ENCODE measurements around the gene KCNH1. TPM values are rescaled to one million over a fixed set of nuclear protein-coding genes. Genes with fewer than 3 reads are reported as not detected.

KCNH1 gene
- total and polyA plus RNA-seq, 9 of the 15 experiments (the other 6 are each of a cell fraction or from before 2014, with no cell fraction given), result not detected

GRCh38 chr1:210822241-210822640, 311.7 kb downstream of the KCNH1 start:
- H3K36me3 ChIP-seq (ENCODE audit: control insufficient read depth, insufficient read depth, low read length), result no peaks in the 10 kb centered on the region
- BruUV-seq (replicated peaks), result no TSS peak
- WGBS (ENCODE audit: insufficient coverage, low coverage, missing lambda C conversion rate), result 0% methylated on average over 2 of the region's 2 CpGs
- no peak overlapping the region for H3K4me3 ChIP-seq
- no peak for ATAC-seq
- ChIA-PET CTCF (ENCODE audit: low intra/inter-chr PET ratio) (no interaction called here), POLR2A (no interaction called here)
- no peaks in the 10 kb centered on the region for H3K27me3 ChIP-seq (ENCODE audit: control insufficient read depth in 2 of 2, insufficient read depth in 2 of 2, low read length in 2 of 2)
- no peak overlapping the region for H2AFZ ChIP-seq (ENCODE audit: low read depth, low read length)
- H3K9me3 ChIP-seq (replicated peaks; ENCODE audit: control insufficient read depth, insufficient read depth, low read depth, low read length), result no peaks in the 10 kb centered on the region
- no peak overlapping the region for H3K9ac ChIP-seq (ENCODE audit: insufficient read depth in 1 of 2, low read depth in 2 of 2, low read length in 2 of 2)
- H3K27ac ChIP-seq (ENCODE audit: extremely low read depth, low read depth, low read length), result no peak overlapping the region
- intact Hi-C loops (cut with micrococcal nuclease) (no loop called here), in situ Hi-C loops (cut with MboI) (no loop called here)
- no peak for FAIRE-seq
- TF ChIP-seq, protein P1, sequence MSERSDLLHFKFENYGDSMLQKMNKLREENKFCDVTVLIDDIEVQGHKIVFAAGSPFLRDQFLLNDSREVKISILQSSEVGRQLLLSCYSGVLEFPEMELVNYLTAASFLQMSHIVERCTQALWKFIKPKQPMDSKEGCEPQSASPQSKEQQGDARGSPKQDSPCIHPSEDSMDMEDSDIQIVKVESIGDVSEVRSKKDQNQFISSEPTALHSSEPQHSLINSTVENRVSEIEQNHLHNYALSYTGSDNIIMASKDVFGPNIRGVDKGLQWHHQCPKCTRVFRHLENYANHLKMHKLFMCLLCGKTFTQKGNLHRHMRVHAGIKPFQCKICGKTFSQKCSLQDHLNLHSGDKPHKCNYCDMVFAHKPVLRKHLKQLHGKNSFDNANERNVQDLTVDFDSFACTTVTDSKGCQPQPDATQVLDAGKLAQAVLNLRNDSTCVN (CRISPR knock-in tag; IDR thresholded peaks at IDR 0.05), result no peak
- H3K4me1 ChIP-seq (replicated peaks in 1 of 2; ENCODE audit: control insufficient read depth in 2 of 2, insufficient read depth in 2 of 2, low read length in 2 of 2), result no peaks in the 10 kb centered on the region
- H3K79me2 ChIP-seq (ENCODE audit: control insufficient read depth, insufficient read depth, low read length), result no peaks in the 10 kb centered on the region
- no peaks in the 10 kb centered on the region for H3K9me1 ChIP-seq (ENCODE audit: control insufficient read depth, insufficient read depth, low read length)
- H4K20me1 ChIP-seq (replicated peaks; ENCODE audit: control insufficient read depth, insufficient read depth, low read length), result no peaks in the 10 kb centered on the region
- no peak for DNase-seq (ENCODE audit: extremely low read depth in 1 of 4, low spot score in 3 of 4)
- no peak overlapping the region for H3K4me2 ChIP-seq (ENCODE audit: insufficient read depth, low read length)

GRCh38 chr1:210821615-210822014, 312.3 kb downstream of the KCNH1 start:
- FAIRE-seq (no peak), DNase-seq (ENCODE audit: extremely low read depth in 1 of 4, low spot score in 3 of 4) (no peak), ATAC-seq (no peak)
- H3K4me1 ChIP-seq (replicated peaks in 1 of 2; ENCODE audit: control insufficient read depth in 2 of 2, insufficient read depth in 2 of 2, low read length in 2 of 2), result no peaks in the 10 kb centered on the region
- H3K79me2 ChIP-seq (ENCODE audit: control insufficient read depth, insufficient read depth, low read length), result no peaks in the 10 kb centered on the region
- no peak overlapping the region for H3K9ac ChIP-seq (ENCODE audit: insufficient read depth in 1 of 2, low read depth in 2 of 2, low read length in 2 of 2)
- CTCF ChIA-PET (ENCODE audit: low intra/inter-chr PET ratio), result no interaction called here
- H2AFZ ChIP-seq (ENCODE audit: low read depth, low read length), result no peak overlapping the region
- H4K20me1 ChIP-seq (replicated peaks; ENCODE audit: control insufficient read depth, insufficient read depth, low read length), result no peaks in the 10 kb centered on the region
- no peak overlapping the region for H3K4me3 ChIP-seq
- no peaks in the 10 kb centered on the region for H3K9me1 ChIP-seq (ENCODE audit: control insufficient read depth, insufficient read depth, low read length)
- H3K4me2 ChIP-seq (ENCODE audit: insufficient read depth, low read length), result no peak overlapping the region
- intact Hi-C loops (cut with micrococcal nuclease) (no loop called here), in situ Hi-C loops (cut with MboI) (no loop called here)
- no peaks in the 10 kb centered on the region for H3K36me3 ChIP-seq (ENCODE audit: control insufficient read depth, insufficient read depth, low read length)
- BruUV-seq (replicated peaks), result no TSS peak
- no peaks in the 10 kb centered on the region for H3K27me3 ChIP-seq (ENCODE audit: control insufficient read depth in 2 of 2, insufficient read depth in 2 of 2, low read length in 2 of 2)
- no peak overlapping the region for H3K27ac ChIP-seq (ENCODE audit: extremely low read depth, low read depth, low read length)
- 0% methylated on average over 3 of the region's 3 CpGs for WGBS (ENCODE audit: insufficient coverage, low coverage, missing lambda C conversion rate)
- H3K9me3 ChIP-seq (replicated peaks; ENCODE audit: control insufficient read depth, insufficient read depth, low read depth, low read length), result no peaks in the 10 kb centered on the region
- POLR2A ChIA-PET, result interaction anchor here (0.7 kb wide), 1 partner anchor 10 kb away, joined by 3 read pairs; no protein-coding TSS in a partner anchor
- TF ChIP-seq GTF2F1 (IDR thresholded peaks at IDR 0.05; ENCODE audit: low read depth, low read length) (no peak), SMARCE1 (IDR thresholded peaks at IDR 0.05) (no peak), XRCC3 (IDR thresholded peaks at IDR 0.05) (no peak), CAMTA2 (CRISPR knock-in tag; conservative IDR thresholded peaks at IDR 0.05) (no peak), ZBTB34 (CRISPR knock-in tag; IDR thresholded peaks at IDR 0.05) (no peak), CHD4 (IDR thresholded peaks at IDR 0.05; ENCODE audit: insufficient read depth, insufficient replicate concordance, low read depth, low read length, poor library complexity, severe bottlenecking) (no peak), ZNF143 (CRISPR knock-in tag; IDR thresholded peaks at IDR 0.05) (no peak), TEAD1 (CRISPR knock-in tag; IDR thresholded peaks at IDR 0.05) (no peak), ILK (tag; IDR thresholded peaks at IDR 0.05; ENCODE audit: borderline replicate concordance, low read depth) (no peak), ZKSCAN3 (CRISPR knock-in tag; IDR thresholded peaks at IDR 0.05) (no peak), C11orf30 (IDR thresholded peaks at IDR 0.05; ENCODE audit: low read depth) (no peak)
- TF ChIP-seq, protein P2, sequence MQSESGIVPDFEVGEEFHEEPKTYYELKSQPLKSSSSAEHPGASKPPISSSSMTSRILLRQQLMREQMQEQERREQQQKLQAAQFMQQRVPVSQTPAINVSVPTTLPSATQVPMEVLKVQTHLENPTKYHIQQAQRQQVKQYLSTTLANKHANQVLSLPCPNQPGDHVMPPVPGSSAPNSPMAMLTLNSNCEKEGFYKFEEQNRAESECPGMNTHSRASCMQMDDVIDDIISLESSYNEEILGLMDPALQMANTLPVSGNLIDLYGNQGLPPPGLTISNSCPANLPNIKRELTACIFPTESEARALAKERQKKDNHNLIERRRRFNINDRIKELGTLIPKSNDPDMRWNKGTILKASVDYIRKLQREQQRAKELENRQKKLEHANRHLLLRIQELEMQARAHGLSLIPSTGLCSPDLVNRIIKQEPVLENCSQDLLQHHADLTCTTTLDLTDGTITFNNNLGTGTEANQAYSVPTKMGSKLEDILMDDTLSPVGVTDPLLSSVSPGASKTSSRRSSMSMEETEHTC (IDR thresholded peaks at IDR 0.05), result no peak
